Prostate gland (tissue), 2 donors: ENCODE data around the gene ATG5. TPM values are rescaled to one million over a fixed set of nuclear protein-coding genes. Genes with fewer than 3 reads are reported as not detected.

Experiments
- DNase-seq: peaks from one replicate; pipeline ENCODE4 v3.0.0-alpha.2; 2019; ENCODE audit warnings: low spot score
- H3K27ac ChIP-seq, 2 donors: fragments of 200-600 bp; sonication (generic); 2 replicates each; pipeline ENCODE4 v1.5.1; 2017 to 2019
- H3K27me3 ChIP-seq: fragments of 200-600 bp; sonication (generic); replicated peaks from 2 replicates; pipeline ENCODE4 v1.5.1; 2019; ENCODE audit not compliant: insufficient read depth
- H3K36me3 ChIP-seq, 2 donors: fragments of 200-600 bp; sonication (generic); 1 replicate in 1 of 2; 2 replicates in 1 of 2; pipeline versions ENCODE4 v1.5.1 to v1.8.1; 2017 to 2019
- H3K4me1 ChIP-seq: fragments of 200-600 bp; sonication (generic); replicated peaks from 2 replicates; pipeline ENCODE4 v1.5.1; 2019
- H3K4me3 ChIP-seq, 2 donors: fragments of 200-600 bp; sonication (generic); 2 replicates each; pipeline ENCODE4 v1.5.1; 2017 to 2019
- H3K9me3 ChIP-seq: fragments of 200-600 bp; sonication (generic); 2 replicates; pipeline ENCODE4 v1.5.1; 2017
- CTCF ChIP-seq, 4 experiments: fragments of 200-600 bp in 2 of 4; fragments of 450-650 bp in 2 of 4; sonication (generic) in 2 of 4; IDR thresholded peaks; 1 replicate in 3 of 4; 2 replicates in 1 of 4; pipeline ENCODE4 v1.5.1; 2016 to 2019; ENCODE audit warnings: antibody characterized with exemption in 4 of 4, mild to moderate bottlenecking in 2 of 4, moderate library complexity in 2 of 4
- POLR2A ChIP-seq: fragments of 450-650 bp; IDR thresholded peaks from one replicate; pipeline ENCODE4 v1.6.1; 2016; ENCODE audit warnings: antibody characterized with exemption, mild to moderate bottlenecking
- POLR2AphosphoS5 ChIP-seq: sonication (generic); formaldehyde crosslinking; IDR thresholded peaks from one replicate; pipeline ENCODE4 v1.6.1; 2017; ENCODE audit warnings: antibody characterized with exemption
- WGBS: methylation state at CpG from one replicate; pipeline ENCODE4 v1.1.5; 2018; 5-methylcytosine and 5-hydroxymethylcytosine counted together
- intact Hi-C: fragments of 100-400 bp; cut with DNase I; formaldehyde crosslinking; loops from one replicate; pipeline ENCODE4 v1.14.2; 2022
- total RNA-seq, 2 donors: library from RNA; depleted of rRNA; stranded (reverse); fragments of >200 nt; gene quantifications; one replicate each; pipeline ENCODE4 v1.1.0, GENCODE V29; 2016

ATG5 gene
- total RNA-seq, 2 donors from 2014 or later = 31.9 to 34.3 TPM

- DNase-seq = no peak
- no peak overlapping the region for H3K4me3 ChIP-seq
- no peaks in the 10 kb centered on the region for H3K27me3 ChIP-seq
- TF ChIP-seq POLR2A = no peak
- no peak for TF ChIP-seq POLR2AphosphoS5
- TF ChIP-seq CTCF (IDR thresholded peaks at IDR 0.05) = no peak
- H3K9me3 ChIP-seq = no peaks in the 10 kb centered on the region
- no peaks in the 10 kb centered on the region for H3K36me3 ChIP-seq
- WGBS = 95% methylated on average over 1 of the region's 1 CpG
- intact Hi-C loops = no loop called here
- H3K27ac ChIP-seq = no peak overlapping the region
- H3K4me1 ChIP-seq = no peaks in the 10 kb centered on the region
Measured at GRCh38 chr6:106149472-106150069, 176.0 kb downstream of the ATG5 start.

GRCh38 chr6:106147476-106147875 lies 178.1 kb downstream of the ATG5 start:
- 63% methylated on average over 1 of the region's 2 CpGs for WGBS

GRCh38 chr6:106146852-106147351 lies 178.7 kb downstream of the ATG5 start:
- Histone ChIP-seq H3K27ac (no peak overlapping the region), H3K27me3 (no peaks in the 10 kb centered on the region), H3K9me3 (no peaks in the 10 kb centered on the region), H3K4me1 (no peaks in the 10 kb centered on the region), H3K4me3 (no peak overlapping the region), H3K36me3 (no peaks in the 10 kb centered on the region)
- TF ChIP-seq CTCF (IDR thresholded peaks at IDR 0.05) (no peak), POLR2AphosphoS5 (no peak), POLR2A (no peak)
- no peak for DNase-seq
- intact Hi-C loops = no loop called here
- WGBS = 90% methylated on average over 2 of the region's 2 CpGs

More at GRCh38 chr6:106147476-106147875, 178.1 kb downstream of the ATG5 start:
- no peak overlapping the region for H3K4me3 ChIP-seq
- no peak for DNase-seq
- no peak overlapping the region for H3K27ac ChIP-seq
- no peaks in the 10 kb centered on the region for H3K9me3 ChIP-seq
- no peak for TF ChIP-seq POLR2AphosphoS5
- TF ChIP-seq POLR2A = no peak
- no peak for TF ChIP-seq CTCF (IDR thresholded peaks at IDR 0.05)
- no peaks in the 10 kb centered on the region for H3K27me3 ChIP-seq
- H3K36me3 ChIP-seq = no peaks in the 10 kb centered on the region
- intact Hi-C loops = no loop called here
- H3K4me1 ChIP-seq = no peaks in the 10 kb centered on the region

- H3K27ac ChIP-seq = no peak overlapping the region
- TF ChIP-seq POLR2A (no peak), POLR2AphosphoS5 (no peak), CTCF (IDR thresholded peaks at IDR 0.05) (no peak)
- no peak for DNase-seq
- no peaks in the 10 kb centered on the region for H3K27me3 ChIP-seq
- WGBS = 51% methylated on average over 7 of the region's 7 CpGs
- H3K9me3 ChIP-seq = no peaks in the 10 kb centered on the region
- H3K4me3 ChIP-seq = no peak overlapping the region
- intact Hi-C loops = no loop called here
- H3K36me3 ChIP-seq = no peaks in the 10 kb centered on the region
- no peaks in the 10 kb centered on the region for H3K4me1 ChIP-seq
Measured at GRCh38 chr6:106145741-106146227, 179.8 kb downstream of the ATG5 start.

GRCh38 chr6:106145144-106145543 lies 180.4 kb downstream of the ATG5 start:
- no peaks in the 10 kb centered on the region for H3K9me3 ChIP-seq
- H3K27me3 ChIP-seq = no peaks in the 10 kb centered on the region
- no peak overlapping the region for H3K27ac ChIP-seq
- intact Hi-C loops = no loop called here
- TF ChIP-seq POLR2A (no peak), CTCF (IDR thresholded peaks at IDR 0.05) (no peak), POLR2AphosphoS5 (no peak)
- H3K4me1 ChIP-seq = no peaks in the 10 kb centered on the region
- no peak for DNase-seq
- H3K4me3 ChIP-seq = no peak overlapping the region
- 84% methylated on average over 4 of the region's 4 CpGs for WGBS
- H3K36me3 ChIP-seq = no peaks in the 10 kb centered on the region
